Right cardiac atrium (tissue), 5 donors: Measurements from ENCODE around the gene VAPB. TPM values are rescaled to one million over a fixed set of nuclear protein-coding genes. Genes with fewer than 3 reads are reported as not detected.
A peak's percentile ranks its signal among the peaks of the same experiment; 100 is the strongest.

Experiments used
- ATAC-seq, 2 donors: fragments of 200-7000 bp; cut with Tn5 transposase; one replicate each; pipeline versions ENCODE4 v1.8.0 to v1.9.1; 2020; ENCODE audit warnings: moderate library complexity in 2 of 2, mild to moderate bottlenecking in 1 of 2
- DNase-seq, 3 donors: peaks; one replicate each; pipeline ENCODE4 v3.0.0-alpha.2; 2020
- H3K27ac ChIP-seq: one replicate; pipeline ENCODE4 v1.5.1; 2013; ENCODE audit warnings: mild to moderate bottlenecking, low read length, control low read depth, moderate library complexity
- H3K27me3 ChIP-seq: one replicate; pipeline ENCODE4 v1.6.1; 2013; ENCODE audit not compliant: control insufficient read depth, insufficient read depth
- H3K4me1 ChIP-seq: one replicate; pipeline ENCODE4 v1.6.1; 2013; ENCODE audit warnings: low read length; ENCODE audit not compliant: control insufficient read depth, insufficient read depth
- H3K4me3 ChIP-seq: one replicate; pipeline ENCODE4 v1.5.1; 2013; ENCODE audit warnings: low read length, control low read depth
- H3K9me3 ChIP-seq: one replicate; pipeline ENCODE4 v1.6.1; 2013; ENCODE audit warnings: low read length; ENCODE audit not compliant: control insufficient read depth
- WGBS: extraction: QIAGEN DNeasy Blood & Tissue Kit; methylation state at CpG from one replicate; pipeline ENCODE4 v1.1.7; 2013; 5-methylcytosine and 5-hydroxymethylcytosine counted together
- intact Hi-C, 4 donors: fragments of 100-400 bp; cut with DNase I; formaldehyde crosslinking; loops; one replicate each; pipeline versions ENCODE4 v1.11.0 to v1.14.0; 2022 to 2023
- polyA plus RNA-seq: library from polyadenylated mRNA; stranded (reverse); fragments of 200-250 nt; gene quantifications from one replicate; pipeline ENCODE4 v1.2.3, GENCODE V29; 2013
- total RNA-seq, 4 donors: library from RNA; stranded (reverse); fragmentation: NEBNext Ultra II Directional; extraction: Animal tissue kit (Norgen Biotek cat#: 25700); gene quantifications; one replicate each; pipeline ENCODE4 v1.2.1, GENCODE V29; 2021
- donor health status: healthy with polysubstance abuse.
- donor health status: DM: no; HTN: yes; CAD: no.
- donor health status: DM: no; HTN: no; CAD: no.
- donor health status: DM: no; HTN: yes; CAD: no; lungs with severe emphysema.
- donor health status: DM: yes; HTN: yes; CAD: no.

VAPB gene
- total and polyA plus RNA-seq, 5 donors = 30.6 to 64.7 (median 63.1) TPM

DNA sequence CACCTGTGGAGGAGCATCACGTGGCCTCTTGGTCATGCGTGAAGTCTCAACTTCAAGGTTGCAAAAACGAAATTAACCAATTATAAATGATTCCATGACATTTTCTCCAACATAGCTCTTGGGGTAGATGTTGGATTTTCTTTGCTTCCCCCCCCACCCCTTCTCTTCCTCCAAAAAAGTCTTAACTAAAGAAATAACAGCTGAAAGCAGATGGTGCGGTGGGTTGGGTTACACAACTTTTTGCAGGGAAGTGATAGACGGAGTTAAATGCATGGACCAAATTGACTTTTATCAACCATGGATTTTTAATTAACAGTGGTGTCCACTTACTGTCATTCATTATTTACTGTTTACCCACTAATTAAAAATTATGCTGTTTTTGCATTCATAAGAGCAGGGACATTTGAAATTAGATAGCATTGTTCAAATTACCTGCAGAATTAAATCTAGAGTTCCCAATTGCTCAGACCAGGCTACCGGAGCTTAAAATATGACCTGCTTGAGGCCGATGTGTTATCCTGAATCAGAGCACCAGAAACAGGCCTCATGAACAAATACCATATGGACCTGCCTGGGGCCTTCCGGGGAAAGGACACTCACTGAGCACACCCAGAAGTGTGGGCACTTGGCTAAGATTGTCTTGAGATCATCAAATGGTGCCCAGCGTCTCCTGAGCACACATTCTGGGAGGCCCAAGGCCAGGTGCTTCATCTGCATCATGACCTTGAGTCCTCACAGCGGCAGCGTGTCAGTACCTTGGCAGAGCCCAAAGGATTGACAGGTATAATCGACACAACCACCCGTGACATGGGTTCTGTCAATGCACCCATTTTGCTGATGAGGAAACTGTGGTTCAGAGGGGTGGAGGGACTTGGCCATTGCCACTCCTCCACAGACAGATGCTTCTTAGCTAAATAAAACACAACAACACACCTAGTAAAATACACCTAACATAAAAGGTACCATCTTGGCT is 84.7 kb downstream of the VAPB start:
- Histone ChIP-seq H3K4me1 (no peaks in the 10 kb centered on the region), H3K27ac (no peak overlapping the region), H3K4me3 (no peak overlapping the region), H3K9me3 (peaks cover 3% of the 10 kb centered on the region), H3K27me3 (no peaks in the 10 kb centered on the region)
- WGBS = 90% methylated on average over 13 of the region's 13 CpGs
- DNase-seq = no peak
- intact Hi-C loops = no loop called here
- no peak for ATAC-seq

DNA sequence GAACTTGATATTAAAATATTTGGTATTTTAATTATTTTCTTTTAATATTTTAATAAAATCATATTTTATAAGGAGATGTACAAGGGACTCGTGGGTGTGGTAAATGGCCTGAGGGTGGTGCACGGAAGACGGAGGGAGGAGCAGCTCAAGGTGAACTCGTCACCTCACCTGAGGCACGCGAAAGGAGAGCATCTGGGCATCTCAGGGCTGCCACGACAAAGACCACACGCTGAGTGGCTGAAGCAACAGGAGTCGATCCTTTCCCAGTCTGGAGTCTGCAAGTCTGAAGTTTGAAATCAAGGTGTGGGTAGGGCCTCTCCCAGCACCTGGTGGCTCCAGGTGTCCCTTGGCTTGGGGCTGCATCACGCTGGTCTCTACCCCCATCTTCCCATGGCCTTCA is 86.4 kb downstream of the VAPB start:
- WGBS = 93% methylated on average over 10 of the region's 10 CpGs
- H3K27ac ChIP-seq = no peak overlapping the region
- ATAC-seq (no peak), DNase-seq (no peak)
- no peaks in the 10 kb centered on the region for H3K4me1 ChIP-seq
- intact Hi-C loops = no loop called here
- H3K27me3 ChIP-seq = no peaks in the 10 kb centered on the region
- no peak overlapping the region for H3K4me3 ChIP-seq
- H3K9me3 ChIP-seq = peaks cover 3% of the 10 kb centered on the region

DNA sequence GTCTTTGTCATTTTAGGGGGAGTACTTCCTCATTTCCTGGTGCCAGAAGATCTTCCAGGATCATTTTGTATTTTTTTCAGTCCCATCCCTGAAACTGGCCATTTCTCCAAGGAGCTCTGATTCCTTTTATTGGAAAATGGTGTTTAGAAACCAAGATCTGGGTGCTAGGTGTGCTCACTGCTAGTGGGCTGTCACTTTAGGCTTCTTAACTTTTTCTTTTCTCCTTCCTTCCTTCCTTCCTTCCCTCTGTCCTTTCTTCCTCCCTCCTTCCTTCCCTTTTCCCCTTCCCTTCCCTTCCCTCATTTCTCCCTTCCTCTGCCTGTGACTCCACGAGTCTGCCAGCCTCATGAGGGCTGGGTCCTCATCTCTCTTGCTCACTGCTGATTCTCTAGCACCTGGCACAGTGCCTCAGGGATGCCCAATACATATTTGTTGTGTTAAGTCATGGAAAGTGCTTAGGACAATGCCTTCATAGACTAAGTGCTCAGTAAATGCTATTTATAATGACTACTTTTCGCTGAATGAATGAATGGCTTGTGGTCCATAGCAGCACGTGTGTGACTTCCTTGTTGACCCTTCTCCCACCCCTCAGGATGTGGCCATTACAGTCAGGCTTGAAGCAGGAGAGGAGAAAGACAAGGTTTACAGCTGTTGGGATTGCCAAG is 89.2 kb downstream of the VAPB start:
- 89% methylated on average over 3 of the region's 3 CpGs for WGBS
- Histone ChIP-seq H3K4me3 (no peak overlapping the region), H3K4me1 (no peaks in the 10 kb centered on the region), H3K27ac (no peak overlapping the region), H3K9me3 (peaks cover 3% of the 10 kb centered on the region), H3K27me3 (no peaks in the 10 kb centered on the region)
- DNase-seq (no peak), ATAC-seq (no peak)
- intact Hi-C loops = no loop called here

DNA sequence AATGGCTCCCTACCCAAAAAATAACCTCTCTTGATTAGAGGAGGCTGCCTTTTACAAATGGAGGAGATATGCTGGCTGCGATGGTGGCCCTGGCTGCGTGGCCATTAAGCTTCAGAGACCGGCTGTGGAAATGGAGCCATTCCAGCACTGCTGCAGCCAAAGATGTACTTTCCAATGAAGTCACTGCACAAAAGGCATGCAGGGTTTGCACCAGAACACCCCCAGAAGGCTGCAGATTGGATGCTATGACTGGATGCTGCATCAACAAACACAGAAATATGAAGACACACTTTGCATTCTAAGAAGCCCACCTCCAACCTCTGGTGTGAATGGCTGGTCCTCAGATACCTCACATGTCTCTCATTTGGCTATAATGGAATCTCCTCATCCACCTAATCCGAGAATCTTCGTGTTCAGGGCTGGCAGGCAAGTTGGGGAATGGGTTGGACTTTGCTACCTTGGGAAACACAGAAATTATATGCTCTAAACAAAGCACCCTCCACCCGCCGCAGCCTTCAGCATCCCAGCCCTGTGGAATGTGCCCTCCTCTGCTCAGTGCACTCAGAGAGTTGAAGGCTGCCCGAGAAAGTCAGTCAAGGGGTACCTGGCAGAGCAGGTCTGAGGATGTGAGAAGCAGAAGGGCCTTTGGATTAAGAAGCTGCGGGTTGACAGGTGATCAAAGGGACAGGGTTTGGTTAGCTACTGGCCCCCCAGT is 90.9 kb downstream of the VAPB start:
- Histone ChIP-seq H3K4me1 (no peaks in the 10 kb centered on the region), H3K9me3 (peaks cover 3% of the 10 kb centered on the region), H3K27me3 (no peaks in the 10 kb centered on the region), H3K4me3 (no peak overlapping the region), H3K27ac (no peak overlapping the region)
- ATAC-seq (peak in 1 of 2 donors; percentile 30), DNase-seq (peak in 1 of 3 donors; percentile 84)
- 75% methylated on average over 9 of the region's 9 CpGs for WGBS
- intact Hi-C loops = no loop called here

DNA sequence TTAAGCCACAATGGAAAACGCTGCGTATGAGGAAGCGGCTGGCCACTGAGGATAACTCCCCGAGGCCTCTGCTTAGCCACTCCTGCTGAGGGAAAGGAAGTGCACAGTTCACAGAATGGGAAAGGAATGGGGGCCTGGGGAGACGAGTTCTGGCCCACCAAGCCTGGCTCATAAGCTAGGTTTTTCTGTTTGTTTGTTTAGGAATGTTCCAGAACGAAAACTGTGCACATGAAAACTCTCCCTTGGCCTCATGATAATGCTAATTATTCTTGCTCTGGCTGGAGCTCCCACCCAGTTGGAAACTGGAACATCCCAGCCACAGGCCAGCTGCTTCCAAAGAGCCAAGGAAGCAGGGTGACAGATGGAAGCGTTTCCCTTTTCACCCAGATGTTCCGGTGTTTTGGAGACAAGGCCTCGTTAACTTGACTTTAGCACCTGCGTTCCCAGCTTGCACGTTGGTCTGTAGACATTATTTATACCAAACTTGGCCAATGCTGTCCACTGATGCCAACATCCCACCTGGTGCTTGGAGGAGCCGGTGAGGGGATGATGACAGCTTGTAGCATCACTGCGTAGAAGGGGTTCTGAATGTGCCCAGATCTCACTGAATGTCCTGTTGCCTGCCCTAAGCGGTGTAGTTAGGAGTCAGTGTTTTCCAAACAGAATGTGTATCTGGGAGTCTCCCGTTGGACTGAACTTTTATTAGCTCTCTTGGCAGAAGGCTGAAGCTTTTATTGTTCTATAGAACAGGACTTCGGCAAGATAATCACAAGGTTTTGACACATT is 91.7 kb downstream of the VAPB start:
- 59% methylated on average over 16 of the region's 16 CpGs for WGBS
- Histone ChIP-seq H3K27ac (no peak overlapping the region), H3K27me3 (no peaks in the 10 kb centered on the region), H3K4me3 (no peak overlapping the region), H3K9me3 (peaks cover 6% of the 10 kb centered on the region), H3K4me1 (no peaks in the 10 kb centered on the region)
- peak; percentile 18 to 55 for ATAC-seq
- intact Hi-C loops = no loop called here
- no peak for DNase-seq

DNA sequence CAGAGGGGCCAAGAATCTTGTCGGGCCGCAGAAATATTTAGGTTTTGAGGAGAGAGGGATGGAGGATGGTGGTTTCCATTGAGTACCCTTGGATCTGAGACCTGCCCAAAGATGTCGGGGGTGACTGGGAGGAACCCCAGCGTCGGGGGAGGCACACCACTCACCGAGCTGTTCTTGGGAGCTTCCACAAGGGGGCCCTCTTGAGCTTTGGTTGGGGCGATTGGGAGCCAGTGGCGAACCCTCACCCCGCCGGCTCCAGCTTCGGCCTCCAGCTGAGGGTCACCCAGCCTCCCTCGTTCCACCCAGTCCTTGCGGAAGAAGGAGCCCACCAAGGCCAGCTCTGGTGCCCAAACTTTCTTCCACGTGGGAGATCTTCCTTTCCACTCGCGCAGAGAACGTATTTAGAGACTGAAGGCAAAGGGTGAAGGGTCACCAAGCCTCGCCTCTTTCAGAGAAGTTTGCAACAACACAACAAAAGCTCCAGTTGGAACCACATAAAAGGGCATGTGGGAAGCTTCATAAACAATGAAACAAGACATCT is 92.5 kb downstream of the VAPB start:
- Histone ChIP-seq H3K27me3 (no peaks in the 10 kb centered on the region), H3K27ac (no peak overlapping the region), H3K4me1 (no peaks in the 10 kb centered on the region), H3K4me3 (no peak overlapping the region), H3K9me3 (peaks cover 7% of the 10 kb centered on the region)
- ATAC-seq (peak; percentile 66 to 90), DNase-seq (peak; percentile 46 to 73 (median 70))
- intact Hi-C loops = no loop called here
- whole genome bisulfite sequencing = 28% methylated on average over 18 of the region's 18 CpGs

DNA sequence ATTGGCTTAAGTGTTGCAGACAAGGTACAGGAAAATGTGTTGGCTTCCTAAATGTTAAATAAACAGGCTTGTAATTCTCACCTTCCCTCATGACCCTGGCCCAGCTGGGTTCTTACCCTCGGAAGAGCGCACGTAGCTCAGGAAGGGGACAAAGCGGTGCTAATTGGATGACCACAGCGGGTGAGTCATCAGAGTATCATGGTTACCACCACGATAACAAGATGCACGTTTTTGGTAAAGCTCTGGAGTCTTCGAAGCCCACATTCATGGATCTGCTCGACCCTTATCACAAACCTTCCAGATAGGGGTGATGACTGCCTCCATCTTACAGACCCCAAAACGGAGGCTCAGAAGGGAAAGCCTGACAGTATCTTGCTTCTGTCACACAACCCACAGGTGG is 93.4 kb downstream of the VAPB start:
- H3K4me1 ChIP-seq = no peaks in the 10 kb centered on the region
- no peak for DNase-seq
- intact Hi-C loops = no loop called here
- no peak overlapping the region for H3K27ac ChIP-seq
- H3K27me3 ChIP-seq = no peaks in the 10 kb centered on the region
- no peak overlapping the region for H3K4me3 ChIP-seq
- peaks cover 7% of the 10 kb centered on the region for H3K9me3 ChIP-seq
- no peak for ATAC-seq
- 65% methylated on average over 10 of the region's 10 CpGs for WGBS

DNA sequence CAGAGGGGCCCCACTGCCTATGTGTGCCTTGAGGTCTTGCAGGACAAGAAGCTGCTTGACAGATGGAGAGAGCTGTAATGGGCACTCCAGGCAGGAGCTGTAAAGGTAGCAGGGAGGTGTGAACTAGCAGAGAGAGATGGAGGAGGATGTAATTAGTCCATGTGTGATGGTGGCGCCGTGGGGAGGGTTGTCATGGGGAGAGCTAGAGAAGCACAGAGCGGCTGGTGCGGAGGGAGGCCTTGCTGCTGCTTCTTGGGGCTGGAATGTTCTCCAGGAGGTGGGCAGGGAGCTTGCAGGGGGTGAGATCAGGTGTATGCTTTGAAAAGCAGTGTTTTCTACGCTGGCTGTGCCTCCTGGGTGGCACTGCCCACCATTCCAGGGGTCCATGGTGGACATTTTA is 94.0 kb downstream of the VAPB start:
- Histone ChIP-seq H3K27me3 (no peaks in the 10 kb centered on the region), H3K4me3 (no peak overlapping the region), H3K9me3 (peaks cover 7% of the 10 kb centered on the region), H3K4me1 (no peaks in the 10 kb centered on the region), H3K27ac (no peak overlapping the region)
- no peak for ATAC-seq
- intact Hi-C loops = no loop called here
- no peak for DNase-seq
- WGBS = 86% methylated on average over 5 of the region's 5 CpGs

DNA sequence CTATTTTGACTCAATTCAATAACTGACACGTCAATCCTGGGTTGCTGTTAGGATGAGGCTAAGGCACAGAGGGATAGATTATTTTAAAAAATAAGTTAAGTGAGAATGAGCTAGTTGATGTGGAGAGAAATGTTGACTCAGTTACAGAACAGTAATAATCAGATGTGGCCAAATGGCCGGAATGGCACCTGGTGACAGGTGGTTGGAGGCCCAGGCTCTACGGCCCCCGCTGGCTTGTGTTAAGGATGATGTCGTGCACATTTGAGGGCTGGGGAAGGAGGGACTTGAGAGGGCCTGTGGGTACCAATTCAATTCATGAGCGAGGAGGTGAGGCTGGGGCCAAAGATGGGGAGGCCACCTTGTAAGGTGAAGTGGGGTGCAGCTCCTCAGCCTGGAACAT is 94.4 kb downstream of the VAPB start:
- no peak for ATAC-seq

DNA sequence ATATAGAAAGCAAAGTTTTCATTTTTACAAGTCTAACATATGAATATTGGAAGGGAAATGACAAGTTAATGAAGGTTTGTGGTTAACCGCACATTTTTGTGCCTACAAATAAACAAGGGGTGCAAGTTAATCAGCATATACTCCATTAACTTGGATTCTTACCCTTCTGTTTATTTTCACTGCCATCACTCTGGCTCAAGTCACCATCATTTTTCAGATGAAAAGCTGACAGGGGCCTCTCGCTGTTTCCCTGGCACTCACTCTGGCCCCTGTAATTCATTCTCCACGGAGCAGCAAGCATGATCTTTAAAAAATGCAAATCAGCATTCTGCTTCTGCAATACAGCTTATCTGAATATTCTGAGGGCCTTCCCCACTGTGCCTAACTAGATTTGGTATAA is 96.4 kb downstream of the VAPB start:
- DNase-seq (no peak), ATAC-seq (no peak)
- H3K27ac ChIP-seq = no peak overlapping the region
- intact Hi-C loops = no loop called here
- no peak overlapping the region for H3K4me3 ChIP-seq
- H3K4me1 ChIP-seq = no peaks in the 10 kb centered on the region
- H3K9me3 ChIP-seq = peaks cover 4% of the 10 kb centered on the region
- 87% methylated on average over 3 of the region's 3 CpGs for WGBS
- H3K27me3 ChIP-seq = no peaks in the 10 kb centered on the region

More for the DNA sequence above, 94.4 kb downstream of the VAPB start:
- Histone ChIP-seq H3K4me1 (no peaks in the 10 kb centered on the region), H3K4me3 (no peak overlapping the region), H3K27me3 (no peaks in the 10 kb centered on the region), H3K9me3 (peaks cover 4% of the 10 kb centered on the region), H3K27ac (no peak overlapping the region)
- intact Hi-C loops = no loop called here
- no peak for DNase-seq
- WGBS = 91% methylated on average over 6 of the region's 6 CpGs
